Measurements from ENCODE around the gene MDFI.

DNA sequence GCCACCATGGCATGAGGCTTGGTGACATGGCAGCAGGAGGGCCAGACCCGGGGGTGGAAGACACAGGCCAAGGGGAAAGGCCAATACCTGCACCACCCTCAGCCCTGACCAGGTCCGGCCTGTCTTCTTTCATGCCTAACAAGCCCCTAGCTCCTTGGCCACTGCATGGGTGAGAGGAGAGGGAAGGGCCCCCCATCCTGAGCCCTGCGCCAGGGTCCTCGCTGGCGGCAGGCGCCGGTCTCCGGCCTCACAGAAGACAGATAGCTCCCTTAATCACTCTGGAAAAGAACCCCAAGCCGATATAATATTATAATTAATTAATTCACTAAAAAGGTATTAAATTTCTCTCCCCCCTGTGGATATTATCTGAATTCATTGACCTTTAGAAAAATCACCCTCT is 41.4 kb downstream of the MDFI start:
- TF ChIP-seq POLR2A (IDR thresholded peaks at IDR 0.05; ENCODE audit: low read length), result no peak
- TF ChIP-seq GATA1 (IDR thresholded peaks at IDR 0.05; ENCODE audit: low read depth, low read length), result no peak
